Cardiac muscle cell (in vitro differentiated cells and primary cell): Measurements from ENCODE around the gene DGAT2L6. TPM values are rescaled to one million over a fixed set of nuclear protein-coding genes. Genes with fewer than 3 reads are reported as not detected.

Experiments
- DNase-seq, 2 donors: peaks; one replicate each; pipeline versions ENCODE4 v3.0.0 to v3.0.0-alpha.2; 2010 to 2017; ENCODE audit warnings: low read depth in 1 of 2, low spot score in 1 of 2
- H3K27ac ChIP-seq: fragments of 200-600 bp; sonication (generic); 2 replicates; pipeline ENCODE4 v1.5.1; 2016
- H3K27me3 ChIP-seq: fragments of 200-600 bp; sonication (generic); 2 replicates; pipeline ENCODE4 v1.6.0; 2016; ENCODE audit warnings: control low read depth
- H3K36me3 ChIP-seq: fragments of 200-600 bp; sonication (generic); 2 replicates; pipeline ENCODE4 v1.5.1; 2016; ENCODE audit warnings: control low read depth
- H3K4me1 ChIP-seq: fragments of 200-600 bp; sonication (generic); 2 replicates; pipeline ENCODE4 v1.8.1; 2017; ENCODE audit warnings: low read depth, mild to moderate bottlenecking, mixed run types
- H3K4me3 ChIP-seq: fragments of 200-600 bp; sonication (generic); 2 replicates; pipeline ENCODE4 v1.5.1; 2016; ENCODE audit warnings: mild to moderate bottlenecking
- H3K9me3 ChIP-seq: fragments of 200-600 bp; sonication (generic); 2 replicates; pipeline ENCODE4 v1.5.1; 2017; ENCODE audit warnings: low read depth, mild to moderate bottlenecking, control low read depth
- polyA plus RNA-seq: library from polyadenylated mRNA; unstranded; fragments of >200 nt; fragmentation: Nextera tagmentation; extraction: Ambion mirVana; gene quantifications from 2 replicates; pipeline ENCODE4 v1.2.1, GENCODE V29; 2016
- total RNA-seq: library from RNA; depleted of rRNA; stranded (reverse); fragments of >200 nt; gene quantifications from 2 replicates; pipeline ENCODE4 v1.2.3, GENCODE V29; 2016
- TF ChIP-seq, protein P1 (sequence below): IDR thresholded peaks from 2 replicates; pipeline ENCODE4 v1.5.1; 2012; ENCODE audit warnings: low read depth, mild to moderate bottlenecking, low read length

DGAT2L6 gene
- total and polyA plus RNA-seq, 2 experiments from 2014 or later, result not detected

DNA sequence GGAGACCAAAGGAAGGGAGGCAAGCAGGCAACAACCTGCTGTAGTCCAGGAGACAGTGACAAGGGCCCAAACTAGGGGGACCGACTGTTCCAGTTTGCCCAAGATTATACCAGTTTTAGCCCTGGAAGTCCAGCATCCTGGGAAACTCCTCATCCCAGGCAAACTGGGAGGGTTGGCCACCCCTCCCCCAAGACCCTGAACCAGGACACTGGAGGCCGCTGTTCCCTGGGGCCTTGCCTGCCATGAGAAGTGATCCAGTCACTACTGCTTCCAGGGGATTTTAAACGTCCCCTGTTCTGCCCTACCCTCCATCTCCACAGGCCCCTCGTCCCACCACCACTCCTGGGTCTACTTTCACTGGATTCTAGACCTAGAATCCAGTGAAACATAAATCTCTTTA, 4.3 kb upstream of the DGAT2L6 start:
- Histone ChIP-seq H3K4me3 (no peak overlapping the region), H3K9me3 (no peaks in the 10 kb centered on the region), H3K27me3 (no peaks in the 10 kb centered on the region), H3K27ac (no peak overlapping the region), H3K36me3 (no peaks in the 10 kb centered on the region), H3K4me1 (no peaks in the 10 kb centered on the region)
- TF ChIP-seq, protein P1, sequence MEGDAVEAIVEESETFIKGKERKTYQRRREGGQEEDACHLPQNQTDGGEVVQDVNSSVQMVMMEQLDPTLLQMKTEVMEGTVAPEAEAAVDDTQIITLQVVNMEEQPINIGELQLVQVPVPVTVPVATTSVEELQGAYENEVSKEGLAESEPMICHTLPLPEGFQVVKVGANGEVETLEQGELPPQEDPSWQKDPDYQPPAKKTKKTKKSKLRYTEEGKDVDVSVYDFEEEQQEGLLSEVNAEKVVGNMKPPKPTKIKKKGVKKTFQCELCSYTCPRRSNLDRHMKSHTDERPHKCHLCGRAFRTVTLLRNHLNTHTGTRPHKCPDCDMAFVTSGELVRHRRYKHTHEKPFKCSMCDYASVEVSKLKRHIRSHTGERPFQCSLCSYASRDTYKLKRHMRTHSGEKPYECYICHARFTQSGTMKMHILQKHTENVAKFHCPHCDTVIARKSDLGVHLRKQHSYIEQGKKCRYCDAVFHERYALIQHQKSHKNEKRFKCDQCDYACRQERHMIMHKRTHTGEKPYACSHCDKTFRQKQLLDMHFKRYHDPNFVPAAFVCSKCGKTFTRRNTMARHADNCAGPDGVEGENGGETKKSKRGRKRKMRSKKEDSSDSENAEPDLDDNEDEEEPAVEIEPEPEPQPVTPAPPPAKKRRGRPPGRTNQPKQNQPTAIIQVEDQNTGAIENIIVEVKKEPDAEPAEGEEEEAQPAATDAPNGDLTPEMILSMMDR, result no peak
- no peak for DNase-seq

DNA sequence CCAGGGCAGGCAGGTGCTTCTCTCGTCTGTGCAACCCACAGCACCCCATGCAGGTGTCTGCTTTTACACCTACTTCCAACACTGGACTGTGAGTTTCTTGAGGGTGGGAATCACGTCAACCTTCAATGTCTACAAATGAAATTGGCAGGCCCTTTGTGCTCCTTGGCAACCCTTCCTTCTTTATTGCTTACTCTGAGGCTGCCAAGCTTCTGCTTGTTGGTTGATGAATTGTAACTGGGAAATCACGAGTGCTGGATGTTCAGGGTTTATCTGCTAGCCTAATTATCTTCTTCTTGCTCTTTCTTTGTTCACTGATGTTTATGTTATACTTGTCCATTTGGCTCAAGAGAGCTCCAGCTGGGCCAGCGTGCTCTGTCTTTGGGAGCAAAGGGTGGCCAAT, 2.5 kb upstream of the DGAT2L6 start:
- Histone ChIP-seq H3K4me3 (no peak overlapping the region), H3K4me1 (no peaks in the 10 kb centered on the region), H3K27me3 (no peaks in the 10 kb centered on the region), H3K9me3 (no peaks in the 10 kb centered on the region), H3K36me3 (no peaks in the 10 kb centered on the region), H3K27ac (no peak overlapping the region)
- peak in 1 of 2 donors; percentile 41 for DNase-seq
- TF ChIP-seq, protein P1, result no peak

DNA sequence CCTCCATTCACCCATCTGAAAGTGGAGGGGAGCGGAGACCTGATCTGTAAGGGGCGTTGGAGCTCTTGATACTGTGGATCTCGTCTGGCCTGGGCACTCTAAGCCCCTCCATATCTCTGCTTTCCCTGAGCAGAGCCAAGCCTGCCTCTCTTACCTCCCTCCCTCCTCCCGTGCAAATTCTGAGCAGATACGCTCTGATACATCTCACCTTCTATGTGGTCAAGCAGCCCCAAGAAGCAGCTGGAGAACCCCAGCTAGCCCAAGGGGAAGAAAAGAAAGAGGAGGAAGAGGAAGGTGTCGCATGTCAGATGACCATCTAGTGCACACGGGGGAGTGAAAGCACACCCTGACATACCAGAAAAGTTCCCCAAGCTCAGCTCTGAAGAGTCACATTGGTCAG, 1.9 kb upstream of the DGAT2L6 start:
- H3K9me3 ChIP-seq, result no peaks in the 10 kb centered on the region
- no peak overlapping the region for H3K27ac ChIP-seq
- DNase-seq, result no peak
- no peaks in the 10 kb centered on the region for H3K27me3 ChIP-seq
- H3K4me3 ChIP-seq, result no peak overlapping the region
- no peaks in the 10 kb centered on the region for H3K36me3 ChIP-seq
- TF ChIP-seq, protein P1, result no peak
- no peaks in the 10 kb centered on the region for H3K4me1 ChIP-seq

DNA sequence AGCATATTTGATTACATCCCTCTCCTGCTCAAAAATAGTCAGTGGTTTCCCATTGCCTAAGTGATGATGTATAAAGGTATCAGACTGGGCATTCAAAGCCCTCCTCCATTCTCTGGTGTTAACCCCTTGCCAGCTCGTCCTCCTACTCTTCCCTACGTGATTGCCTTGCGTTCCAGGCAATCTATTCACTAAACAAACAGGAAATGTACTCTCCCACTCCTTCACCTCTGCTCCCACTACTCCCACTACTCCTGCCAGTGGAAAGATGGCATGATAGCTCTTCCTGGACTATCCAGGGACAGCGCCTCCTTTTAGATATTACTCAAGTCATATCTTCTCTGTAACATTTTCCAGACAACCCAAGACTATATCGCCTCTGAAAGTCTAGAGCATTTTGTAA, 5.8 kb downstream of the DGAT2L6 start:
- no peak overlapping the region for H3K4me3 ChIP-seq
- no peaks in the 10 kb centered on the region for H3K4me1 ChIP-seq
- TF ChIP-seq, protein P1, result no peak
- H3K27ac ChIP-seq, result no peak overlapping the region
- H3K27me3 ChIP-seq, result no peaks in the 10 kb centered on the region
- H3K9me3 ChIP-seq, result no peaks in the 10 kb centered on the region
- peak in 1 of 2 donors; percentile 33 for DNase-seq
- no peaks in the 10 kb centered on the region for H3K36me3 ChIP-seq

DNA sequence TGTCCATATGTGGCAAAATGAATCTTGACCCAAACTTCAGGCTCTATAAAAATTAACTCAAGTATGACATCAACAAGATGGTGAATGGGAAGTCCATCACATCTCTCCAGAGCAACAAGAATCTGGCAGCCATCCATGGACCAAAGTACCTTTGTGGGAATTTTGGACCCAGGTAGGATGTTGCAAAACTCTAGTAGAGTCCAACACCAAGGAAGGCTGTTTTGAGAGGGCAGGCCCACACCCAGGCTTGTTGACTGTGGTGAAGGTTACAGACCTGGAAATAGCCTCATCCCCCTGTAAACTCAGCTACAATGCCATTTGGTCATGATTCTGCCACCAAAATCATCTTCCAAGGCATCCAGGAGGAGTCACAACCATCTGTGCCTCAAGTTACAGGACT, 12.9 kb downstream of the DGAT2L6 start:
- Histone ChIP-seq H3K4me3 (no peak overlapping the region), H3K9me3 (no peaks in the 10 kb centered on the region), H3K4me1 (no peaks in the 10 kb centered on the region), H3K36me3 (no peaks in the 10 kb centered on the region), H3K27ac (no peak overlapping the region), H3K27me3 (no peaks in the 10 kb centered on the region)
- no peak for DNase-seq
- TF ChIP-seq, protein P1, result no peak
